ENCODE data around the gene MPP2.

The MPP2 gene

GRCh38 chr17:43917016-43917347 is 9.6 kb upstream of the MPP2 start:
- TF ChIP-seq, protein P1, sequence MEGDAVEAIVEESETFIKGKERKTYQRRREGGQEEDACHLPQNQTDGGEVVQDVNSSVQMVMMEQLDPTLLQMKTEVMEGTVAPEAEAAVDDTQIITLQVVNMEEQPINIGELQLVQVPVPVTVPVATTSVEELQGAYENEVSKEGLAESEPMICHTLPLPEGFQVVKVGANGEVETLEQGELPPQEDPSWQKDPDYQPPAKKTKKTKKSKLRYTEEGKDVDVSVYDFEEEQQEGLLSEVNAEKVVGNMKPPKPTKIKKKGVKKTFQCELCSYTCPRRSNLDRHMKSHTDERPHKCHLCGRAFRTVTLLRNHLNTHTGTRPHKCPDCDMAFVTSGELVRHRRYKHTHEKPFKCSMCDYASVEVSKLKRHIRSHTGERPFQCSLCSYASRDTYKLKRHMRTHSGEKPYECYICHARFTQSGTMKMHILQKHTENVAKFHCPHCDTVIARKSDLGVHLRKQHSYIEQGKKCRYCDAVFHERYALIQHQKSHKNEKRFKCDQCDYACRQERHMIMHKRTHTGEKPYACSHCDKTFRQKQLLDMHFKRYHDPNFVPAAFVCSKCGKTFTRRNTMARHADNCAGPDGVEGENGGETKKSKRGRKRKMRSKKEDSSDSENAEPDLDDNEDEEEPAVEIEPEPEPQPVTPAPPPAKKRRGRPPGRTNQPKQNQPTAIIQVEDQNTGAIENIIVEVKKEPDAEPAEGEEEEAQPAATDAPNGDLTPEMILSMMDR (IDR thresholded peaks at IDR 0.05; ENCODE audit: insufficient read depth, missing control alignments): no peak
- no peak for FAIRE-seq
- no peak for DNase-seq (ENCODE audit: insufficient read length, low spot score)

DNA sequence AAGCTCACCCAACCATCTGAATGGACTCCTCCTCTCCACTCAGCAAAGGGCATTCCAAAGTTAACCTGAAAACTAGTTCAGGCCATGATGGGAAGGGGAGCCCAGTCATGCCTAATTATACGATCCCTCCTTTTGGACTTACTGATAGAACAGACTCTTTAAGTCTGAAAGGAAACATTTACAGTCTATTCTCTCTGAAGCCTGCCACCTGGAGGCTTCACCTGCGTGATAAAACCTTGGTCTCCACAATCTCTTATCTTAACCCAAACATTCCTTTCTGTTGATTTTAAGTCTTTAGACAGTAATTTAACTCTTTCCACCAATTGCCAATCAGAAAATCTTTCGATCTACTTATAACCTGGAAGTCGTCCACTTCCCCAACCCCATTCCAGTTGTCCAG is 9.0 kb upstream of the MPP2 start:
- FAIRE-seq (no peak), DNase-seq (ENCODE audit: insufficient read length, low spot score) (no peak)
- TF ChIP-seq, protein P1 (IDR thresholded peaks at IDR 0.05; ENCODE audit: insufficient read depth, missing control alignments): no peak

DNA sequence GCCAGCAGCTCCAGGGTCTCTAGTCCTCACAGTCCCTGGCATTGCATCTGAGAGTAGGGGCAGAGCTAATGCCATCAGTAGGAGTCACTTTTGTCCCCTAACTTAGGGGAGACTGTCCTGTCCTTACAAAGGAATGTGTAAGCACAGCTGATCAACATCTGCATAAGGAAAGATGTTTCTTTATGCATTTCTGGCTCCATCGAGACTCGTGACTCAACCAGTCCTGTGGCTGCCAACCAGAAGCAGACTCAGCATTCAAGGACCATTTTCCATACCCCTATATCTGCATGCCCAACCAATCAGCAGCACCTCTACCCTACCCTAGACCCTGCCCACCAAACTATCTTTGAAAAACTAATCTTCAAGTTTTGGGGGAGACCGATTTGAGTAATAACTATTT is 8.2 kb upstream of the MPP2 start:
- TF ChIP-seq, protein P1 (IDR thresholded peaks at IDR 0.05; ENCODE audit: insufficient read depth, missing control alignments): no peak
- DNase-seq (ENCODE audit: insufficient read length, low spot score): no peak
- FAIRE-seq: no peak

GRCh38 chr17:43914451-43914850 is 7.1 kb upstream of the MPP2 start:
- peak; percentile 87 for DNase-seq (ENCODE audit: insufficient read length, low spot score)
- FAIRE-seq: peak; percentile 98
- TF ChIP-seq, protein P1 (IDR thresholded peaks at IDR 0.05; ENCODE audit: insufficient read depth, missing control alignments): no peak

GRCh38 chr17:43913584-43913983 is 6.2 kb upstream of the MPP2 start:
- TF ChIP-seq, protein P1 (IDR thresholded peaks at IDR 0.05; ENCODE audit: insufficient read depth, missing control alignments): no peak
- FAIRE-seq: no peak

DNA sequence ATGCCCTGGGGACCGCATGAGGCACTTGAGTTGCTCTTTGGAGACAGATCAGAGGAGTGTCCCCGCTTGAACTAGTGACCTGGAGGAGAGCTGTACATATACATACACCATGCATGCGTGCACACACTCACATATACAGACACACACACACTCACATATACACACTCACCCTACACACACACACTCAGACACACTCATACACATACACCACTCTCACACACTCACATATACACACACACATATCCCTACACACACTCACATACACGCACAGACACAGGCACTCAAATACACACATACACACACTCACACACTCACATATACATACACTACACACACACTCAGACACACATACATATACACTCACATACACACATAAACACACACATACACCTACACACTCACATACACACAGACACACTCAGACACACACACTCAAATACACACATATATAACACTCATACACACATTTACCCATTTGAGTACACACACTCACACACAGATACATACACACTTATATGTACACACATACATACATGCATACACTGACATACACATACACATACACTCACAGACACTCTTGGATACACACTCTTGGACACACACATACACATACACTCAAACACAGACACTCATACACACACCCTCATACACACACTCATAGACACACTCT is 5.4 kb upstream of the MPP2 start:
- TF ChIP-seq, protein P1 (IDR thresholded peaks at IDR 0.05; ENCODE audit: insufficient read depth, missing control alignments): no peak
- peak; percentile 32 for FAIRE-seq
- no peak for DNase-seq (ENCODE audit: insufficient read length, low spot score)

More at GRCh38 chr17:43913584-43913983, 6.2 kb upstream of the MPP2 start:
- DNase-seq (ENCODE audit: insufficient read length, low spot score): no peak

GRCh38 chr17:43911904-43912303 is 4.6 kb upstream of the MPP2 start:
- no peak for DNase-seq (ENCODE audit: insufficient read length, low spot score)
- FAIRE-seq: no peak
- TF ChIP-seq, protein P1 (IDR thresholded peaks at IDR 0.05; ENCODE audit: insufficient read depth, missing control alignments): no peak

All from D721Med (cell line).